Stimulated activated CD4-positive, alpha-beta T cell treated with anti-CD3 and anti-CD28 coated beads, Interleukin-4, amount 100 ng/mL, for 4 hours (primary cell): ENCODE data around the gene KRTAP12-1.
A peak's percentile ranks its signal among the peaks of the same experiment; 100 is the strongest.
"Not testable (repeated sequence)": the region's sequence is repeated elsewhere in the genome, so short reads cannot be mapped to it uniquely, and the experiment has no call there.

Experiments
- DNase-seq, 2 experiments: peaks; one replicate each; pipeline ENCODE4 v3.0.0-alpha.2; 2020

KRTAP12-1 gene

DNA sequence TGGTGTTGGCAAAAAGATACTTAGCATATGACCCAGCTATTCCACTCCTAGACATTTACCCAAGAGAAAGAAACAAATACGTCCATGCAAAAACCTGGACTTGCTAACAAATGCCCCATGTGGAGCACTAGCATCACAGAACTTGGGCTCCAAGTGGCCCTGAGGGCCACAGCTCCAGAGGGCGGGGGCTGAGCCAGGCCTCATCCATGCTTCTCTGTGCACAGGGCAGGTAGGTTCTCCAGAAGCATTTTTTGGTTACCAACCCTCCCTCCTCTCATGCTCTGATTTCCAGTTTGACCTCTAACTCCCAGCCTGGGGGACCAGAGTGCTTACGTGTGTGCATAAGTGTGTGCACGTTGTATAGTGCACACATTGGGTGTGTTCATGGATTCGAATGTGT lies 17.3 kb downstream of the KRTAP12-1 start:
- DNase-seq: no peak

DNA sequence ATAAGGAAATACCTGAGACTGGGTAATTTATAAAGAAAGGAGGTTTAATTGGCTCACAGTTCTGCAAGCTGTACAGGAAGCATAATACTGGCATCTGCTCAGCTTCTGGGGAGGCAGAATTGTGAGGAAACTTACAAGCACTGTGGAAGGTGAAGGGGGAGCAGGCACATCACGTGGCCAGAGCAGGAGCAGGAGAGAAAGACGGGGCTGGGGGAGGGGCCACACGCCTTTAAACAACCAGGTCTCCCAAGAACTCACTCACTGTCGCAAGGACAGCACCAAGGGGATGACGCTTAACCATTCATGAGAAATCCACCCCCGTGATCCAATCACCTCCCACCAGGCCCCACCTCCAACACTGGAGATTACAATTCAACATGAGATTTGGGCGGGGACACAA lies 20.4 kb downstream of the KRTAP12-1 start:
- DNase-seq: not testable (repeated sequence)

DNA sequence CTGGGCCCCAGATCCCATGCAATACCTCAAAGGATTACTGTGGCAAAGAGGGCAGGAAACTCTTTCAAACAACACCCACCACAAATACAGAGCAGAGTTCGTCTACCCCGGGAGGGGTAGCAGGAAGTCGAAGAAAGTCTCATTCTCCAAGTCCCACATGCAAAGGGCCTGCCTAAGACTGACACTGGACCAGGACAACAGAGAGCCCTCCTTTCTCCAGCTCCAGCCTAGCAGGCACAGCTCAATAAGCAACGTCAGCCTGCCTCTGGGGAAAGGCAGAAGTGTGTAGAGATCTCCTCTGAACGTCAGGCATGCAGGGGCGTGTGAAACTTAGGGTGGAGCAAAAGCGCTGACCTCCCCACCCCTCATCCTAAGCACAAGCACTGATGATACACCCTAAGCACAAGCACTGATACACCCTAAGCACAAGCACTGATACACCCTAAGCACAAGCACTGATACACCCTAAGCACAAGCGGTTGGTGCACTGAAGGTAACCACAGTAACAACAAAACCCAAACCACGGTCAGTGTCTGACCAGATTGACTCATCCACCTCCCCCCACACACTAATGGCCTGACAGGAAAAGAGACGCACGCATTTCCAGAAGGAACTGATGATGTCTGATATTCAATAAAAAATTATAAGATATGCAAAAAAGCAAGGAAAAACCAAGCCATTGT lies 22.9 kb downstream of the KRTAP12-1 start:
- DNase-seq: no peak

DNA sequence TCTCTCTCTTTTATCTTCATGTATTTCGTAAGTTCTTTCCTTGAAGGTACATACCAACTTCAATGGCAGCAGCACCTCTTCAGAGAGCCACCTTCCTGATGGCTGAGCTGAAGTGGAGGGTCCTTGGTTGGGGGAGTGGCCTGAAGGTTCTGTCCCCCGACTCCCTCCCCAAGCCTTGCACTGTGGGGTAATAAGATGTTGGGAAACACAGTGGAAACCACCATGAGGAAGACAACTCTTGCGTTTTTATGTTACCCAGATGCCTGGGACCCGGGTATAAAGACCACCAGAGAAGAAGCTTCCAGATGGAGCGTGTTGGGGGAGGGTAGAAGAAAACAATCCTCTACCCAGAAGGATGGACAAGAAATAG lies 23.4 kb downstream of the KRTAP12-1 start:
- no peak for DNase-seq

DNA sequence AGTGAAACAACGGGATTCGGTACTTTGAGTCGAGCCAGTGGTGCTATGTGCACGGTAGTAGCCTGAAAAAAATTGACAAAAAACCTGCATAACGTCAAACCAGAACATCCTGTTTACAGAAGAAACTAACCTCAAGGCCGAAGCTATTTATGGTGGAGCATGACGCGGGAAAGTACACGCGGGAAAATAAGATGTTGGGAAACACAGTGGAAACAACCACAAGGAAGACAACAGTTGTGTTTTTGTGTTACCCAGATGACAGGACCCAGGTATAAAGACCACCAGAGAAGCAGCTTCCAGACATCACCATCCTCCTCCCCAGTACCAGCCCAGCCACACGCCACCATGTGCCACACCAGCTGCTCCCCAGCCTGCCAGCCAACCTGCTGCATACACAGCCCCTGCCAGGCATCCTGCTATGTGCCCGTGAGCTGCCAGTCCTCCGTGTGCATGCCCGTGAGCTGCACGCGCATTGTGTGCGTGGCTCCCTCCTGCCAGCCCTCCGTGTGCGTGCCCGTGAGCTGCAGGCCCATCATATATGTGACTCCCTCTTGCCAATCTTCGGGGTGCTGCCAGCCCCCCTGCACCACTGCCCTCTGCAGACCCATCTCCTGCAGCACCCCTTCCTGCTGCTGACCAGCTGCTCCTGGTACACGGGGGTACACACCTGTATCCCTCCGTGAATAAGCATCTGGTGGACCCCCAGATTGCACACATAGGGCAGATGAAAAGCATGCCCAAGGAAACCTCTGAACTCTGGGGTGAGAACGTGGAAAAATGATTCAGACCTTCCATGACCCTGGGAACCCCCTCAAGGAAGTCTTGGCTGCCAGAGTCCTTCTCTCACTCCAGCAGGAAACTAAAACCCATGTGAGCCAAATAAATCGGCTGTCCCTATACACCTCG lies 24.1 kb downstream of the KRTAP12-1 start, which contains the start of gene KRTAP12-3:
Gene KRTAP12-3 (plus strand): TSS at position 298 of the 906 bp plus-strand sequence. CDS start 48 bp downstream, at position 346.
- no peak for DNase-seq

DNA sequence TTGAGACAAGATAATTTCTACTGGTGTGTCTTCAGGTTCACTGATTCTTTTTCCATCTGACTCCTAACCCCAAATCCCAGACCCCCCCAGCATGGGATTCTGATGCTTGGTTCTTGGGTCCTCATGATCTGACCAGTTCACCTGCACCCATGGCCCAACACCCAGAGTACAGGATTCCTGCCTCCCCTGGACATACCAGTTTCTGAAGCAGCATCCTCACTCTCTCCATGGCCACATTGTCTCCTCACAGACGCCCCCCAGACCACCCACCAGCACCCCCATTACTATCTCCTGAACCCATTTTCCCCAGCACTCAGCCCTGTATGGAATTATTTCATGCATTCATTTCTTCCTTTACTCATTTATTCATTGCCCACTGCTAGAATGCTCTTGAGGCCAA lies 25.1 kb downstream of the KRTAP12-1 start:
- no peak for DNase-seq

DNA sequence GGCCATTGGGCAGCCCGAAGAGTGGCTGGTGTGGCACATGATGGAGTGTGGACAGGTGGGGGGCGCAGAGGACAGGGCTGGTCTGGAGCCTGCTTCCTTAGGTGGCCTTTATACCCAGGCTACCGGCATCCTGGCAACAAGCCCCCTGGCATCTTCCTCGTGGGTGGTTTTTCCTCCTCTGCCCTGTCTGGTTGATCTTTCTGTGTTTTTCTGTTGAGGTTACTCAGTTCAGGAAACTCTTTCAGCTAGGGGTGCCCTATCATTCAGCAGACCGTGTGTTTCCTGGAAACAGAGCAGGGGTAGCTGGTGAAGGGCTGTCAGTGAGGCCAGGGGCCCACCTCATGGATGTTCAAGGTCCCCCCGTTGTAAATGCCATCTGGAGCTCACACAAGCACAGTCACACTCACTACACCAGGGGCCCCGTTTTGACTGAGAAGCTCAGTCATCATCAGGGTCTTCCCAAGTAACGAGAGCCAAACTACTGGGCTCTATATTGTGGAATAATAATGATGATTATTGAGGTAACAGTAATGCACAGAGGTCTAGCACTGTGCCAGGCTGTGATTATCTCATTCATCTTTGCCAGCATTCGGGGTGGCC lies 27.3 kb downstream of the KRTAP12-1 start, which contains the start of gene KRTAP12-4:
Gene KRTAP12-4 (minus strand): TSS at position 84 of the 600 bp plus-strand sequence. CDS start 45 bp downstream, at position 39.
- no peak for DNase-seq

DNA sequence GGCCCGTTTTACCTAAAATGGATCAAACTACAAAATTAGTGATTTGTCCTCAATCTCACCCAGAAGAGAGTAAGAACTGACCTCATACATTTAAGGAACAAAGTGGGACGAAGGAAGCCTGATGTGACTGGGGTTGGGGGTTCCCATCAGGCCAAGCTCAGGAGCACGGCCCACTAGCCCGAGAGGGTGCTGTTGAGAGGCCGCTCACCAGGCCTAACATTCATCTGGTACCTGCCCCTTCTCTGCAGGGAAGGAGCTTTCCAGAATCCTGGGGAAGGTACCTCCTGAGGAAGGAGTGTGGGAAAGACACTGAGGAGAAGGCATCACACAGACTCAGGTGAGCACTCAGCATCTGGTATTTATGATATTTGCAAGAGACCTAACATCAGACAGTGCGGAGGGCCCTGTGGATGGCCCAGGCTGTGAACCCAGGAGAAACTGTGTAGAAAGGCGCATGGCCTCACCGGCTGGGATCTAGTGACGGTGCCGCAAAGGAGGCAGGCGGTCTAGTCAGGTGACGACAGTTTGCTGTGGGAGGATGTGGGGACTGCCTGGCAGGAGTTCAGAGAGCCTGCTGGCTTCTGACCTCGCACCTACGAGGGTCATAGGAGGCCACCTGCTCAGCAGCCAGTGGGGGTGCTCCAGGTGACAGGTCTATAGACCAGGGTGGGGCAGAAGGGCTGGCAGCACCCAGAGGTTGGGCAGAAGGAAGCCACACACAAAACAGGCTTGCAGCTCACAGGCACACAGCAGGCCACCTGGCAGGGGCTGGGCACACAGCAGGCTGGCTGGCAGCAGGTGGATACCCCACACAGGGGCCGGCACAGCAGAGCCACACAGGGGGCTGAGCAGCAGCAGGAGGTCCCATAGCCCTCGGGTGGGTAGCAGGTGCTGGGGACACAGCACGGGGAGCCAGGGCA lies 28.0 kb downstream of the KRTAP12-1 start:
- DNase-seq: peak in 1 of 2 experiments; percentile 24

DNA sequence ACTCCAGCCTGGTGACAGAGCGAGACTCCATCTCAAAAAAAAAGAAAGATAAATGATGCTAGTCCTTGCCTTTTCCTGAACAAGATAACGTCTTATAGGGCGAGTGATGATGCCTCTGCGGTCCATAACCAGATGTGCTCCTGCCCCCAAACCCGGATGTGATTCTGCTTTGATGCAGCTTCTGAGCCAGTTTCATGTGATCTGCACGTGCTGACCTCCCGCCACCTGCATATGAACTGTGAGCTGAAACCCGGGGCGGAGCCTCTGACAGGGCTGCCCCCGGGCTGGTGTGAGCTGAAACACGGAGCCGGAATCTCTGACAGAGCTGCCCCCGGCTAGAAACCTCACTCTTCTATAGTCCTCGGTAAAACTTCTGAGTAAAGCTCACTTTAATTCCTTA lies 28.8 kb downstream of the KRTAP12-1 start:
- no peak for DNase-seq

DNA sequence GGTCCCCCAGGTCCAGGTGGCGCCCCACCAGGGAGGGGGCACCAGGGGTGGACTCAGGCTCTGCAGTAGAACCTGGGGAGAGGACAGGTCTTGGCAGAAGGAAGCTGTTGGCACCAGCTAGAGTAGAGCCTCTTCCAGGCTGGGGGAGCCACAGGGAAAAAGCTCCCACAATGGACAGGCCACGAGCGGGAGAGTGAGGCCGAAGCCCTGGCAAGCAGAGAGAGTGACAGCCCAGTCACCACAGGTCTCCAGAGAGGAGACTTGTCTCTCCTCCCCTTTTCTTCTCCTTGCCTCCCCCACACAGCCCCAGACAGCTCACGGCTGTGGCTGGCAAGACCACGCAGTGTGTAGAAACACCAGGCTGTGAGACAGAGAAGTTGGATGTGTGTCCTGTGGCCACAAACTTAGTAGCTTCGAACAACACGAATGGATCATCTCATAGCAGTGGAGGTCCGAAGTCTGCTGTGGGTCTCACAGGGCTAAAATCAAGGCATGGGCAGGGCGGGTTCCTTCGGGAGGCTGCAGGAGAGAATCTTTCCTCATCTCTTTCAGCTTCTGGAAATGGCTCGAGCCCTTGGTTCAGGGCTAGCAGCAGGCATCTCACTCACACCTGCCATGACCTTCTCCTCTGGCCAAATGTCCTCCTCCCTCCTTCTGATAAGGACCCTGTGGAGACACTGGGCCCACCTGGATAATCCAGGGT lies 30.8 kb downstream of the KRTAP12-1 start:
- DNase-seq: no peak

DNA sequence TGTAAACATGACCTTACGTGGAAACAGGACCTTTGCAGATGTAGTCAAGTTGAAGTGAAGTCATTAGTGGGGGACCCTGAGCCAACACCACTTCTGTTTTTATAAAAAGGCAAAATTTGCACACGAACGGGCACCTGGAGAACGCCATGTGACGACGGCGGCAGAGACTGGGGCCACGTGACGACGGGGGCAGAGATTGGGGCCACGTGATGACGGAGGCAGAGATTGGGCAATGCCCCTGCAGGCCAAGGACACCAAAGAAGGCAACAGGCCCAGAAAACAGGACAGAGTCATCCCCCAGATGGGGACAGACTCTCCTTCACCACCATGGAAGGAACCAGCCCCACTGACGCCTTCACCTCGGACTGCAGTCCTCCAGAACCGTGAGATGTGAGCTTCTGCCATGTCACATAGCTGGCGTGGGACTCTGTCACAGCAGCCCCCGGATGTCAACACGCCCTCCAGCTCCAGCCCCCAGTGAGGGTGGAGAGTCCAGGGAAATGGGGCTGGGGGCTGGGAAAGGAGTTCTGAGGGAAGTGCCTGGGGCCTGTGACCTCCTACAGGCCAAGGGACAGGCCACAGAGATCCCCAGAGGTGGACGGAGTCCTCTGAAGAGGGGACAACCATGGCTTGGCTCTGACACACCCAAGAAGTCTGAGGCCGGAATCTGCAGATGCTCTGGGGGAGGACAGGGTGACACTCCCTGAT lies 31.5 kb downstream of the KRTAP12-1 start:
- no peak for DNase-seq

DNA sequence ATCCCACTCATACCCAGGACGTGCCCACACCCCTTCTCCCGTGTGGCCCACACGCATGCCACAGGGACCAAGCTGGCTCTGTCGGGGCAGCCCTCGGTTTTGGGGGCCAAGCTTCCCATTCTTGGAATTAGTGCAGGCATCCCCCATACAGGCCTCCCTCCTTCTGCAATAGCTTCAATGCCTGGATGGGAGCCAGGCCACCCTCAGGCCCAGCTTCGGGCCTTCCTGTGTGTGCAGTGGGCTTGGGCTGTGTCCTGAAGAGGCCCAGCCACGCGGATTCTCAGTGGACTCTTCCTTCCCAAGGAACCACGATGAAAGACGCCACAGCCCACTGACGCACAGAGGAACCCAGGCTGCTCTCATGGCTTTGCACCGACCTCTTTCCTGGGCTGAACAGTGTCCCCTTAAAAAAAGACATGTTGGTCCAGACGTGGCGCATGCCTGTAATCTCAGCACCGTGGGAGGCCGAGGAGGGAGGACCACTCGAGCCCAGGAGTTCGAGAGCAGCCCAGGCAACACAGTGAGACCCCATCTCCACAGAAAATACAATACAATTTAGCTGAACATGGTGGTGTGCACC lies 32.4 kb downstream of the KRTAP12-1 start:
- DNase-seq: no peak

DNA sequence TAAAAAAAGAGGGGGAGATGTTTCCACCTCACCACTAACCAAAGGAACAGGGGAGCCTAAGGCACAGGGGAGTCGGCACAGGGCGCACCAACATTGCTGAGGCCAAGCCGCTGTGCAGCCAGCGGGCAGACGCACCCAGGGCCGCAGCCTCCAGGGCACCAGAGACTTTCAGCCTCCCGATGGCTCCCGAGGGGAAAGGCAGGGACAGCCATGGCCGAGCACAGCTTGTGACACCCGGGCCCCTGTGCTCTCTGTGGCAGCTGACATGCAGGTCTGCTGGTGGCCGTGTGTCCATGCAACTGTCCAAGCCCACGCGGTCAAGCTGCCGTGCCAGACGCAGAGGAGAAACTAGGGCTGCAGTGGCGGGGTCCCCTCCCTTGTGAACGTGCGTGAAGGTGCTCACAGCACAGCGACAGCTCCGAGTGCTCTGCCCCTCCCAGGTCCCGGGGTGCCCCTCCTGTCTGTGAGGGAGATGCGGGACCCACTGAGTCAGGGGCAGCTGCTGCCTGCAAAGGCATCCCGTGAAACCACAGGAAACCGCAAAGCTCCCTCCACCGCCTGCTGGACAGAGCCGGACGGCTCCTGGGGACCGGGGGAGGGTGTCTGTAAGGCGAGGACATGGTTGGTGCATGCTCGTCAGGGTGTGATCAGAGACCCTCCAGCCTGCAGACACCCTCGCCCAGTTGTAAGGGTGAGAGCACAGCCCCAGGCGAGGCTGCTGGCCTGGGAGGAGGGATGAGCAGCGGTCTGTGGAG lies 33.2 kb downstream of the KRTAP12-1 start:
- DNase-seq: no peak

DNA sequence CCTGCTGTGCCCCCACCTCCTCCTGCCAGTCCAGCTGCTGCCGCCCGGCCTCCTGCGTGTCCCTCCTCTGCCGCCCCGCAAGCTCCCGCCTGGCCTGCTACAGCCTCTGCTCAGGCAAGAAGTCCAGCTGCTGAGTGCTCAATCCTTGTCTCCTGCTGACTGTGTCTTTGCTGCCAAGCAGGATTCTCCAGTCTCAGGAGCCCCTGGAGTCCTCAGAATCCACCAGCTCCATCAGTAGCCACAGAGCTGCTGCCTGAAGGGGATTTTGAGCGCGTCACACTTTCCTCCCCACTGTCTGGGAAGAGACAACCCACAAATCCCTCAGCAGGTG lies 34.8 kb downstream of the KRTAP12-1 start:
- DNase-seq: no peak

DNA sequence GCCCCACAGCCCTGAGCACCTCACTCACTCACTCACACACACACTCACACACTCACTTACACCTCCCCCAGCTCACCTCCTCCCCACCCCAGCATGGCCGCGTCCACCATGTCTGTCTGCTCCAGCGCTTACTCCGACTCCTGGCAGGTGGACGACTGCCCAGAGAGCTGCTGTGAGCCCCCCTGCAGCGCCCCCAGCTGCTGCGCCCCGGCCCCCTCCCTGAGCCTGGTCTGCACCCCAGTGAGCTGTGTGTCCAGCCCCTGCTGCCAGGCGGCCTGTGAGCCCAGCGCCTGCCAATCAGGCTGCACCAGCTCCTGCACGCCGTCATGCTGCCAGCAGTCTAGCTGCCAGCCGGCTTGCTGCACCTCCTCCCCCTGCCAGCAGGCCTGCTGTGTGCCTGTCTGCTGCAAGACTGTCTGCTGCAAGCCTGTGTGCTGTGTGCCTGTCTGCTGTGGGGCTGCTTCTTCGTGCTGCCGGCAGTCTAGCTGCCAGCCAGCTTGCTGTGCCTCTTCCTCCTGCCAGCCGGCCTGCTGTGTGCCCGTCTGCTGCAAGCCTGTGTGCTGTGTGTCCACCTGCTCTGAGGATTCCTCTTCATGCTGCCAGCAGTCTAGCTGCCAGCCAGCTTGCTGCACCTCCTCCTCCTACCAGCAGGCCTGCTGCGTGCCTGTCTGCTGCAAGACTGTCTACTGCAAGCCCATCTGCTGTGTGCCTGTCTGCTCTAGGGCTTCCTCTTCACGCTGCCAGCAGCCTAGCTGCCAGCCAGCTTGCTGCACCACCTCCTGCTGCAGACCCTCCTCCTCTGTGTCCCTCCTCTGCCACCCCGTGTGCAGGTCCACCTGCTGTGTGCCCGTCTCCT lies 35.4 kb downstream of the KRTAP12-1 start, which contains the start of gene KRTAP10-11:
Gene KRTAP10-11 (plus strand): TSS at position 49 of the 856 bp plus-strand sequence. CDS start 45 bp downstream, at position 94.
- DNase-seq: not testable (repeated sequence)

DNA sequence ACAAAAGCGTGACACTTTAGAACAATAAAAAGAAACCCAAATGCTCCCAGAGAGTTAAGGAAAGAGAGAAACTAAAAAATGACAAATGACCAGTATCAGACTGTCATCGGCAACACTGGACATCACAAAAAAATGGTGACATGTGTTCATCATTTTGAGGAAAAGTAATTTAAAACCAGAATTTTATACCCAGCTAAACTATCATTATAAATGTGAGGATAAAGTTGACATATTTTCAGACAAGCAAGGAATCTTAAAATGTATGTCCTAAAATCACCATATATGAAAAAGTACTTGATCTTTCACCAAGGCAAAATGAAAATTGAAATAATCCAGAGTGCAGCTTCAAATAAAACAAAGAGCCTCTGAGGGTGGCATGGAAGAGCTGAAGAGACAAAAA lies 37.1 kb downstream of the KRTAP12-1 start:
- DNase-seq: no peak

DNA sequence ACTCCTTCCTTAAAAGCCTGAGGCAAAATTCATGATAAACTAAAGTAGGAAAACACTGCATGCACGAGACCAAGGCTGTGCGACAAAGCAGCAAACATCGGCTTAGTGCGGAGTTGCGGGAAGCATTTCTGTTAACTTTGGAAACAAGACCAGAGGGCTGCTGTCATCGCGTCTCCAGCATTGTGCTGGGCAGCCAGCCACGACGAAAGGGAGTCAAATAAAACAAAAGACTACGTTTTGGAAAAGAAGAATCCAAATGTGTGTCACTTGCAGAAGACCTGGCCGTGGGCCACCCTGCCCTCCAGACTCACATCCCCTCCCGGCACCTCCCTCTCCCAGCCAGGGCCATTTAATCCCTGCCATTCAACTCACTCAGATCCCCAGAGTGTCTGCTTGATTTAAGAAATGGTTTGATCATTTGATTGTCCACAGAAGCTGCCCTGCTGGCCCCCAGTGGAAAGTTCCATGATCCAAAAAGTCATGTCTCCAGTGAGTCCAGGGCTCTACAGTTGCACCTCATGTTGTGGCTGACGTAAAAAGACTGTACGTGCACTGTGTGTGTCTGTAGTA lies 38.1 kb downstream of the KRTAP12-1 start:
- no peak for DNase-seq

DNA sequence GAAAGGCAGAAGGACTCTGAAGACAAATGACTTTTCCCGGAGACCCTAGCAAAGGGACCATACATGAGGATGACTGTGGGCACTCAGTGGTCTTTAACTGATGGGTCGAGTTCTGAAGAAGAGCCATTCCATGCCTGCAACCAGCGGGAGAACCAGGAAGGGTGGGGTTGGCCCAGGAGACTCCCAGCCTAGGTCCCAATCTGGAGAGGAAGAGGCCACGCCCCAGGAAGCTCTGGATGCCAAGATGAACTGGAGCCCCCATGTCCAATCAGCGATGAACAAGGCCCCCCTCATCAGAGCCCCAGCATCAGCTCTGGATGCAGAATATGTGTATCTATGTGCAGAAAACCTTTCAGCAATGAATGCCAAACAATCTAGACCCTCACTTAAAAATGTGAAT lies 41.2 kb downstream of the KRTAP12-1 start:
- DNase-seq: no peak

DNA sequence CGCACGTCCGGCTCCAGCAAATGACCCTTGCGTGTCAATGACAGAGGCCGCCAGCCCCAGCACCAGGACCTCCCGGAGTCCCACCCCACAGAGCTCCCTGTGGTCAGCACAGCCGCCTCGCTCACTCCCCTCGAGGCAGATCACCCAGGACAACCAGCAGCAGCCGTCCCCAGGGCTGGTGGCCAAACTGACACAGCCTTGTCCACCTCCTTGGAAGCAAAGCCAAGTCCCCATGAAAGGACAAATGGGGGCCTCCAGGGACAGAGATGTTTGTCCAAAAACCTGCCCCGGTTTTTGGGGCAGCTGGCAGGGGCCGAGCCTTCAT lies 42.7 kb downstream of the KRTAP12-1 start:
- no peak for DNase-seq
